Thymus (tissue), 11 donors: Measurements from ENCODE around the gene TMSB4X. TPM values are rescaled to one million over a fixed set of nuclear protein-coding genes. Genes with fewer than 3 reads are reported as not detected.
"Not testable (repeated sequence)": the region's sequence is repeated elsewhere in the genome, so short reads cannot be mapped to it uniquely, and the experiment has no call there.

Experiments
- DNase-seq, 9 donors: peaks; one replicate each; pipeline ENCODE4 v3.0.0-alpha.2; 2013; ENCODE audit warnings: low spot score in 9 of 9, low read depth in 6 of 9, missing footprints in 1 of 9
- H3K27ac ChIP-seq, 2 donors: one replicate each; pipeline ENCODE4 v1.5.1; 2013; ENCODE audit warnings: control low read depth in 1 of 2, low read depth in 1 of 2, low read length in 1 of 2, mild to moderate bottlenecking in 1 of 2, moderate library complexity in 1 of 2
- H3K27me3 ChIP-seq, 2 donors: one replicate each; pipeline ENCODE4 v1.5.1; 2013; ENCODE audit warnings: low read length in 1 of 2; ENCODE audit not compliant: control insufficient read depth in 2 of 2, insufficient read depth in 1 of 2
- H3K36me3 ChIP-seq, 2 donors: one replicate each; pipeline ENCODE4 v1.5.1; 2013; ENCODE audit warnings: low read length in 1 of 2, mild to moderate bottlenecking in 1 of 2, moderate library complexity in 1 of 2; ENCODE audit not compliant: control insufficient read depth in 2 of 2, insufficient read depth in 2 of 2
- H3K4me1 ChIP-seq, 2 donors: one replicate each; pipeline ENCODE4 v1.5.1; 2013; ENCODE audit warnings: low read length in 2 of 2; ENCODE audit not compliant: control insufficient read depth in 2 of 2, insufficient read depth in 2 of 2
- H3K4me3 ChIP-seq, 2 donors: one replicate each; pipeline ENCODE4 v1.5.1; 2013; ENCODE audit warnings: low read length in 2 of 2, control low read depth in 1 of 2, mild to moderate bottlenecking in 1 of 2
- H3K9me3 ChIP-seq, 2 donors: one replicate each; pipeline ENCODE4 v1.5.1; 2013; ENCODE audit warnings: low read length in 1 of 2, mild to moderate bottlenecking in 1 of 2; ENCODE audit not compliant: control insufficient read depth in 2 of 2, insufficient read depth in 1 of 2
- WGBS: extraction: QIAGEN DNeasy Blood & Tissue Kit; methylation state at CpG from one replicate; pipeline ENCODE4 v1.1.7; 2013; 5-methylcytosine and 5-hydroxymethylcytosine counted together
- polyA plus RNA-seq: library from polyadenylated mRNA; stranded (reverse); fragments of 200-250 nt; gene quantifications from one replicate; pipeline ENCODE4 v1.2.3, GENCODE V29; 2013
- total RNA-seq: library from RNA; stranded (reverse); fragments of 120-200 nt; gene quantifications from one replicate; pipeline ENCODE4 v1.2.4, GENCODE V29; 2013
- donor health status: healthy.

Gene TMSB4X
- total and polyA plus RNA-seq, 2 donors = 7,715 to 12,473 TPM

DNA sequence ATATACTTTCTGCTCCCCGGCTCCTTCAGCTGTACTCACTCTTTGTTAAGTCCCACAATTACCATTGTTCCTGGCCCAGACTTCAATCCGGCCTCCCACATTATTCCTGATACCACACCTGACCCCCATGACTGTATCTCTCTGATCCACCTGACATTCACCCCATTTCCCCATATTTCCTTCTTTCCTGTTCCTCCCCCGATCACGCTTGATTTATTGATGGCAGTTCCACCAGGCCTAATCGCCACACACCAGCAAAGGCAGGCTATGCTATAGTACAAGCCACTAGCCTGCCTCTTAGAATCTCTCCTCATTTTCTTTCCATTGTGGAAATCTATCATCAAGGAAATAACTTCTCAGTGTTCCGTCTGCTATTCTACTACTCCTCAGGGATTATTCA lies 31.3 kb upstream of the TMSB4X start:
- DNase-seq, H3K27me3 ChIP-seq, H3K27ac ChIP-seq, H3K9me3 ChIP-seq, H3K4me3 ChIP-seq, H3K36me3 ChIP-seq: not testable (repeated sequence)
- WGBS = 67% methylated on average over 4 of the region's 6 CpGs
- peaks cover 10 to 18% of the 10 kb centered on the region in 2 donors for H3K4me1 ChIP-seq

DNA sequence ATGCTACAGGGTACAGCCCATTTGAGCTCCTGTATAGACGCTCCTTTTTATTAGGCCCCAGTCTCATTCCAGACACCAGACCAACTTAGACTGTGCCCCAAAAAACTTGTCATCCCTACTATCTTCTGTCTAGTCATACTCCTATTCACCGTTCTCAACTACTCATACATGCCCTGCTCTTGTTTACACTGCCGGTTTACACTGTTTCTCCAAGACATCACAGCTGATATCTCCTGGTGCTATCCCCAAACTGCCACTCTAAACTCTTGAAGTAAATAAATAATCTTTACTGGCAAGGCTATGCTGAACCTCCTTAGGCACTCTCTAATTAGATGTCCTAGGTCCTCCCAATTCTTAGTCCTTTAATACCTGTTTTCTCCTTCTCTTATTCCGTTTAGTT lies 30.5 kb upstream of the TMSB4X start:
- 94% methylated on average over 2 of the region's 4 CpGs for WGBS
- not testable (repeated sequence) for H3K36me3 ChIP-seq, H3K9me3 ChIP-seq, H3K27ac ChIP-seq, H3K4me3 ChIP-seq, DNase-seq, H3K27me3 ChIP-seq
- peaks cover 10 to 27% of the 10 kb centered on the region in 2 donors for H3K4me1 ChIP-seq

DNA sequence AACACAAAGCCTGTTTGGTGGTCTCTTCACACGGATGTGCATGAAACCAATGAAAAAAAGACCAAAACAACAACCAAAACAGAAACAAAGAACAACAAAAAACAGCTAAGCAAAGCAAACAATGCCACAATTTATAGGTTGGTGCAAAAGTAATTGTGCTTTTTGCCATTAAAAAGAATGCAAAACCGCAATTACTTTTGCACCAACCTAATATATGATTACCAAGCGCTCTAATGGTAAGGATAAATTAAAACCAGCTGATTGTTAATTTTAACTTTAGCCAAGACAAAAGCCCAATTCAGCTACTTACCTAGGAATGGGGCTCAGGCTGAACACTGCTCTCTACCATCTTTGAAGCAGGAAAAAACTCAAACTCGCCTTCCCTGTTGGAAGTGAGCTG lies 29.4 kb upstream of the TMSB4X start:
- H3K4me3 ChIP-seq = no peak overlapping the region
- H3K9me3 ChIP-seq = no peaks in the 10 kb centered on the region
- H3K36me3 ChIP-seq = no peaks in the 10 kb centered on the region
- H3K27me3 ChIP-seq = no peaks in the 10 kb centered on the region
- H3K4me1 ChIP-seq = peaks cover 17 to 36% of the 10 kb centered on the region in 2 donors
- no peak overlapping the region for H3K27ac ChIP-seq
- 98% methylated on average over 4 of the region's 4 CpGs for WGBS
- DNase-seq = no peak

DNA sequence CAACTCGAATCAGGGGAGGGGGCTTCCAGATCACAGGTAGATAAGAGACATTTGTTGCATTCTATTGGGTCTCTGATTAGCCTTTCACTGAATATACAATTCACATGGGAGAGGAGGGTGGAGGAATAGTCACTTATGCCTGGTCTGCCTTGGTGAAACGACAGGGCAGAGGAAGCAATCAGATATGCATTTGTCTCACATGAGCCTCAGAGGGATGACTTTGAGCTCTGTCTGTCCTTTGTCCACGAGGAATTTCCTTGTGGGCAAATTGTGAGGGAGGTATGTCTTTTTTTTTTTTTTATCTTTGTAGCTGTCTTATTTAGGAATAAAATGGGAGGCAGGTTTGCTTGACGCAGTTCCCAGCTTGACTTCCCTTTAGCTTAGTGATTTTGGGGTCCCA lies 28.5 kb upstream of the TMSB4X start:
- Histone ChIP-seq H3K27me3 (no peaks in the 10 kb centered on the region), H3K36me3 (no peaks in the 10 kb centered on the region), H3K4me1 (peaks cover 20 to 45% of the 10 kb centered on the region in 2 donors), H3K27ac (no peak overlapping the region), H3K9me3 (no peaks in the 10 kb centered on the region), H3K4me3 (no peak overlapping the region)
- WGBS = 69% methylated on average over 4 of the region's 4 CpGs
- no peak for DNase-seq

DNA sequence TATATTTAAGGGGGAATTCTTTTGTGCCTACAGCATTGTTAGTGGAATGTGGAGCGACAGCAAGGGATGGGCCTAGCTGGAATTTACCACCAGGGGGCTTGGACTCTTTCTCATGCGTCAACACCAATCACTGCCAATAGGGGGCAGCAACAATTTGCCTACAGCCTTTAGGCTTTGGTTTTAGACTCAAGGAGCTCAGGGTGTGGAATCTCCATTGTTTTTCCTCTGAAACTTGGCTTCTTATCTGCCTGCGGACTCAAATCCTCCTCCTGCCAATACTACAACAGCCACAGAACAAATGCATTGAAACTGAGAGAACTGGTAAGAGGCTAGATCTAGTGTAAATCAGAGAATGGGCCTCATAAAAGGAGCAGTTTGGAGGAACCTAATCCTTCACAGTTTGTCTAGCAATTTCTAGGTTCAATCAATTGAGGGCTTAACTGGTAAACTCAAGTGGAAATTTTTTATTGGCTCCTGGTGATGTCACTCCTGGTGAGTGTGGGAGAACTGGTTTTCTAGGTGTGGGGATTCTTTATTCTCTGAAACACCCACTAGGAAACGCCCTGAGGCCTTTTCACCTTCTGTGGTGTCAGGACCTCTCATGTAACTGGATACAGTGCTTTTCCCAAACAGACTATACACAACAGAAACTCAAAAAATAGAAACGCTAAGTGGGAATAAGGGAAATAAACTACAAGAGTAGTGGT lies 27.9 kb upstream of the TMSB4X start:
- 42% methylated on average over 5 of the region's 5 CpGs for WGBS
- Histone ChIP-seq H3K36me3 (no peaks in the 10 kb centered on the region), H3K4me1 (peaks cover 20 to 51% of the 10 kb centered on the region in 2 donors)

DNA sequence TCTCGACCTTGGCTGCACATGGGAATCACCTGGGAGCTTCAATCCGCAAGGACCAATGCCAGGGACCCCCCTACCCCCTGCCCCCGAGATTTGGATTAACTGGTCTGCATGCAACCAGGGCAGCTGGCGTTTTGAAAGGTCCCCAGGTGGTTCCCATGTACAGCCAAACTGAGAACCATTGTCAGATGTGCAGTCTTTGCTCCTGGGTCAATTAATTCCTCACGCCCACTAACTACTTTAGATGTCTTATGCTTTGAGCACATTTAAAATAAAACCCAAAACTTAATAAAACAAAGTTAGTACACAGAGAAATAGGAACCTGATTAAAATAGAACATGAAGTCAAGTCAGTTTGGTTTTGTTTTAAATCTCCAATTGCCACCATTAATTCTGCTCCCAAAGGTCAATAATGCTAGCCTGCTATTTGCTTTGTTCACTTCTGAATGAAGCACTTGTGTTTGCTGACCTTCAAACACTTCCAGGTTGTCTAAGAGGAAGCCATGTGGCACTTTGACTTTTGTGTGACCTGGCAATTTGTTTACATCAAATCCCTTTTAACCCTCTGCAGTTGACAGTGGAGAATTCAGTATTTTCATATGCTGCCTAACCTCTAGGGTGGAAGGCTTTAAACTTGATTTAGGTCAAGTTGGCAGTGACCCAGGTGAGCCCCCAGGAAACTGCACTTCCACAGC lies 27.2 kb upstream of the TMSB4X start:
- no peaks in the 10 kb centered on the region for H3K9me3 ChIP-seq
- H3K27me3 ChIP-seq = no peaks in the 10 kb centered on the region
- 88% methylated on average over 5 of the region's 5 CpGs for WGBS
- H3K27ac ChIP-seq = peak overlapping the region; percentile 65 to 68
- peak in 1 of 9 donors; percentile 38 for DNase-seq
- peaks cover 20 to 56% of the 10 kb centered on the region in 2 donors for H3K4me1 ChIP-seq
- H3K4me3 ChIP-seq = no peak overlapping the region
- H3K36me3 ChIP-seq = no peaks in the 10 kb centered on the region

More for the DNA sequence above, 27.9 kb upstream of the TMSB4X start:
- no peak overlapping the region for H3K4me3 ChIP-seq
- no peaks in the 10 kb centered on the region for H3K9me3 ChIP-seq
- peak in 5 of 9 donors; percentile 64 to 90 (median 76) for DNase-seq
- peak overlapping the region; percentile 34 to 65 for H3K27ac ChIP-seq
- no peaks in the 10 kb centered on the region for H3K27me3 ChIP-seq

DNA sequence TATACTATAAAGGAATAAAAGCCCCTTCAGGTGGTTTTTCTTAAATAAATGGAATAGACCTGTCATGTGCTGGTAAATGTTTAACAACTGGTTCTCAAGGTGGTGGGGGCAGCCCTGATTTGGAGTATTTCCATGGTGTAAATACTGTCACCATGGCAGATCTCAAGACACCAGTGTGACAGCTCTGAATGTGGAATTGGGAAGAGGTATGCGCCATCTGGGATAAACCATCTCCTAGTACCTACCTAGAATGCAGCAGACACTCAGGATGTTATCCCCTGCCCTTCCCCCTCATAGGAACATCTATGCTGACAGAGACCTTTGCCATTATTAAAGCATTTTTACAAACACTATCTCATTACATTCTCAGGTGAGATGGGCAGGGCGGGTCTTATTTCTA lies 26.4 kb upstream of the TMSB4X start:
- 96% methylated on average over 2 of the region's 2 CpGs for WGBS
- no peaks in the 10 kb centered on the region for H3K9me3 ChIP-seq
- H3K4me1 ChIP-seq = peaks cover 20 to 64% of the 10 kb centered on the region in 2 donors
- H3K27ac ChIP-seq = peak overlapping the region in 1 of 2 donors; percentile 68
- no peaks in the 10 kb centered on the region for H3K27me3 ChIP-seq
- no peak overlapping the region for H3K4me3 ChIP-seq
- H3K36me3 ChIP-seq = no peaks in the 10 kb centered on the region
- no peak for DNase-seq

DNA sequence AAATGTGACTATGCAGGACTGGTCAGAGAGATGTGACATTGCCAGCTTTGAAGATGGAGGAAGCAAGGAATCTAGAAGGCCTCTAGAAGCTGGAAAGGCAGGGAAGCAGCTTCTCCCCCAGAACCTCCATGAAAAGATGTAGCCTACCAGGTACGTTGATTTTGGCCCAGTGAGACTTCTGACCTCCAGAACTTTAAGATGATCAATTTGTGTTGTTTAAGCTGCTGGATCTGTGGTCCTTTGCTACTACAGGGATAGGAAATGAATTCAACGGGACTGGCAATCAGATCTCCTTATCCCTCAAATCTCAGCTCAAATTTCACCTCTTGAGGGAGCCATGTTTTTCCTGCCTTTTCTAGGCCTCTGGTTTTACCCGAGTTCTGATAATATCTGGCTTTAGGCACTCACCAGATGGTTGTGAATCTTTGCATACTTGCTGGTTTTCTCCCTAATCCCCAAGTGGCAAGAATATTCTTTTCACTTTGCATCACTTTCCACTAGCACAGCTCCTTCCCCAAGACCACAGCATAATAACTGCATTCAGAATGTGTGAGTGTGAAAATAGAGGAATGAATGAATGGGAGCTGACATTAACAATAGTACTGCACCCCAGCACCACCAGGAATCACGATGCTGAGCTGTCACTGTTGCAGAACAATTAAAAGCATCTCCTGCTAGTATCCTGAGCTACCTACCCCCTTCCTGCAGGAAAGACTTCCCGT lies 25.5 kb upstream of the TMSB4X start:
- Histone ChIP-seq H3K27me3 (no peaks in the 10 kb centered on the region), H3K4me1 (peaks cover 20 to 73% of the 10 kb centered on the region in 2 donors), H3K36me3 (no peaks in the 10 kb centered on the region), H3K9me3 (no peaks in the 10 kb centered on the region), H3K4me3 (no peak overlapping the region), H3K27ac (peak overlapping the region; percentile 74 to 96)
- 75% methylated on average over 5 of the region's 5 CpGs for WGBS
- DNase-seq = no peak
